Fibroblast of lung (primary cell): ENCODE data around the gene PSMD13. TPM values are rescaled to one million over a fixed set of nuclear protein-coding genes. Genes with fewer than 3 reads are reported as not detected.
A peak's percentile ranks its signal among the peaks of the same experiment; 100 is the strongest.
"Not testable (repeated sequence)": the region's sequence is repeated elsewhere in the genome, so short reads cannot be mapped to it uniquely, and the experiment has no call there.

ENCODE experiments used
- DNase-seq, 2 donors: peaks; one replicate each; pipeline versions ENCODE4 v3.0.0 to v3.0.0-alpha.2; 2010; ENCODE audit warnings: low read depth in 2 of 2
- H2AFZ ChIP-seq: 2 replicates; pipeline ENCODE4 v1.5.1; 2012; ENCODE audit warnings: low read length, control low read depth, inconsistent platforms
- H3K27ac ChIP-seq: 2 replicates; pipeline ENCODE4 v1.5.1; 2011; ENCODE audit warnings: low read length, control low read depth; ENCODE audit not compliant: insufficient read depth
- H3K27me3 ChIP-seq: 2 replicates; pipeline ENCODE4 v1.5.1; 2011; ENCODE audit warnings: mild to moderate bottlenecking, low read length; ENCODE audit not compliant: control insufficient read depth, insufficient read depth
- H3K36me3 ChIP-seq: 2 replicates; pipeline ENCODE4 v1.5.1; 2011; ENCODE audit warnings: low read length; ENCODE audit not compliant: control insufficient read depth, insufficient read depth
- H3K4me1 ChIP-seq: 2 replicates; pipeline ENCODE4 v1.5.1; 2011; ENCODE audit warnings: low read length; ENCODE audit not compliant: control insufficient read depth, insufficient read depth; ENCODE audit errors: extremely low read depth
- H3K4me2 ChIP-seq: 2 replicates; pipeline ENCODE4 v1.5.1; 2011; ENCODE audit warnings: low read length, control low read depth; ENCODE audit not compliant: insufficient read depth; ENCODE audit errors: extremely low read depth
- H3K4me3 ChIP-seq, 4 experiments: fragments of 200-600 bp in 1 of 4; sonication (generic) in 1 of 4; replicated peaks in 1 of 4; 2 replicates each; pipeline ENCODE4 v1.5.1; 2011 to 2016; ENCODE audit warnings: low read length in 4 of 4, low read depth in 3 of 4, mild to moderate bottlenecking in 3 of 4, control low read depth in 2 of 4, inconsistent platforms in 1 of 4, mixed read lengths in 1 of 4; ENCODE audit not compliant: insufficient read depth in 1 of 4; ENCODE audit errors: control extremely low read depth in 1 of 4
- H3K79me2 ChIP-seq: 2 replicates; pipeline ENCODE4 v1.5.1; 2012; ENCODE audit warnings: mild to moderate bottlenecking, low read length, inconsistent platforms; ENCODE audit not compliant: control insufficient read depth, insufficient read depth
- H3K9ac ChIP-seq: 2 replicates; pipeline ENCODE4 v1.5.1; 2011; ENCODE audit warnings: mild to moderate bottlenecking, low read length, control low read depth; ENCODE audit not compliant: insufficient read depth
- H3K9me3 ChIP-seq: 2 replicates; pipeline ENCODE4 v1.5.1; 2012; ENCODE audit warnings: low read depth, low read length; ENCODE audit not compliant: control insufficient read depth, insufficient read depth
- H4K20me1 ChIP-seq: 2 replicates; pipeline ENCODE4 v1.5.1; 2011; ENCODE audit warnings: low read length; ENCODE audit not compliant: control insufficient read depth, insufficient read depth; ENCODE audit errors: extremely low read depth
- EZH2 ChIP-seq: IDR thresholded peaks from 2 replicates; pipeline ENCODE4 v1.5.1; 2012; ENCODE audit warnings: low read length, control low read depth, mild to moderate bottlenecking; ENCODE audit errors: missing control alignments
- polyA plus RNA-seq, 2 donors: library from polyadenylated mRNA; depleted of rRNA in 1 of 2; stranded (reverse) in 1 of 2; unstranded in 1 of 2; fragments of >200 nt; gene quantifications; 2 replicates each; pipeline ENCODE4 v1.2.1, GENCODE V29; 2011 to 2012; ENCODE audit warnings: missing spikeins in 1 of 2
- total RNA-seq: library from RNA; depleted of rRNA; stranded (reverse); fragments of >200 nt; gene quantifications from 2 replicates; pipeline ENCODE4 v1.2.1, GENCODE V29; 2014
- TF ChIP-seq, protein P1 (sequence below), 2 donors: IDR thresholded peaks in 1 of 2; conservative IDR thresholded peaks in 1 of 2; 1 replicate in 1 of 2; 2 replicates in 1 of 2; pipeline ENCODE4 v1.5.1; 2011 to 2012; ENCODE audit warnings: low read length in 2 of 2, control low read depth in 1 of 2, inconsistent platforms in 1 of 2, low read depth in 1 of 2, mild to moderate bottlenecking in 1 of 2

The PSMD13 gene
- total and polyA plus RNA-seq, 2 donors (not counting 1 experiment from before 2014, with no cell fraction given): 106 to 147 TPM

DNA sequence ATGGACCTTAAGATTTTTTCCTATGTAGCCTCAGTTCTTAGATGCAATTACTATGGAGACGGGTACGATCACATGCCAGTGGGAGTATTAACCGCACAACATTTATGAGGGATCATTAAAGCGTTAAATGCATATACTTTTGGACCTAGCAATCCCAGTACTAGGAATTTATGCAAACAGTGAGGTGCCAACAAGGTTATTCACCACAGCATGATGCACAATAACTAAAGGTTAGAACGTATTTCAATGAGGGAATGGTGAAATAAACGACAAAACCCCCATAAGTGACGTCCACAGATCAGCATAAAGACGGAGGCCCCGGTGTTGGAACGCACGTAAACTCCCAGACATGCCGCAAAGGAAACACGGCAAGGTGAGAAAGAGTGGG is 1.2 kb upstream of the PSMD13 start:
- TF ChIP-seq EZH2: no peak
- TF ChIP-seq, protein P1, sequence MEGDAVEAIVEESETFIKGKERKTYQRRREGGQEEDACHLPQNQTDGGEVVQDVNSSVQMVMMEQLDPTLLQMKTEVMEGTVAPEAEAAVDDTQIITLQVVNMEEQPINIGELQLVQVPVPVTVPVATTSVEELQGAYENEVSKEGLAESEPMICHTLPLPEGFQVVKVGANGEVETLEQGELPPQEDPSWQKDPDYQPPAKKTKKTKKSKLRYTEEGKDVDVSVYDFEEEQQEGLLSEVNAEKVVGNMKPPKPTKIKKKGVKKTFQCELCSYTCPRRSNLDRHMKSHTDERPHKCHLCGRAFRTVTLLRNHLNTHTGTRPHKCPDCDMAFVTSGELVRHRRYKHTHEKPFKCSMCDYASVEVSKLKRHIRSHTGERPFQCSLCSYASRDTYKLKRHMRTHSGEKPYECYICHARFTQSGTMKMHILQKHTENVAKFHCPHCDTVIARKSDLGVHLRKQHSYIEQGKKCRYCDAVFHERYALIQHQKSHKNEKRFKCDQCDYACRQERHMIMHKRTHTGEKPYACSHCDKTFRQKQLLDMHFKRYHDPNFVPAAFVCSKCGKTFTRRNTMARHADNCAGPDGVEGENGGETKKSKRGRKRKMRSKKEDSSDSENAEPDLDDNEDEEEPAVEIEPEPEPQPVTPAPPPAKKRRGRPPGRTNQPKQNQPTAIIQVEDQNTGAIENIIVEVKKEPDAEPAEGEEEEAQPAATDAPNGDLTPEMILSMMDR (conservative IDR thresholded peaks at IDR 0.05 in 1 of 2, IDR thresholded peaks at IDR 0.05 in 1 of 2; ENCODE audit: low read depth in 1 of 2, low read length in 2 of 2): no peak
- H3K36me3 ChIP-seq: no peaks in the 10 kb centered on the region
- H3K79me2 ChIP-seq: peaks cover 36% of the 10 kb centered on the region
- H3K9ac ChIP-seq: peak overlapping the region; percentile 81
- peak; percentile 20 to 45 for DNase-seq
- H3K9me3 ChIP-seq: no peaks in the 10 kb centered on the region
- peaks cover 5% of the 10 kb centered on the region for H3K4me1 ChIP-seq
- H3K27me3 ChIP-seq: no peaks in the 10 kb centered on the region
- H3K27ac ChIP-seq: peak overlapping the region; percentile 82
- peak overlapping the region; percentile 87 to 98 (median 94) for H3K4me3 ChIP-seq
- H2AFZ ChIP-seq: peak overlapping the region; percentile 89
- peak overlapping the region; percentile 99 for H3K4me2 ChIP-seq
- no peaks in the 10 kb centered on the region for H4K20me1 ChIP-seq

DNA sequence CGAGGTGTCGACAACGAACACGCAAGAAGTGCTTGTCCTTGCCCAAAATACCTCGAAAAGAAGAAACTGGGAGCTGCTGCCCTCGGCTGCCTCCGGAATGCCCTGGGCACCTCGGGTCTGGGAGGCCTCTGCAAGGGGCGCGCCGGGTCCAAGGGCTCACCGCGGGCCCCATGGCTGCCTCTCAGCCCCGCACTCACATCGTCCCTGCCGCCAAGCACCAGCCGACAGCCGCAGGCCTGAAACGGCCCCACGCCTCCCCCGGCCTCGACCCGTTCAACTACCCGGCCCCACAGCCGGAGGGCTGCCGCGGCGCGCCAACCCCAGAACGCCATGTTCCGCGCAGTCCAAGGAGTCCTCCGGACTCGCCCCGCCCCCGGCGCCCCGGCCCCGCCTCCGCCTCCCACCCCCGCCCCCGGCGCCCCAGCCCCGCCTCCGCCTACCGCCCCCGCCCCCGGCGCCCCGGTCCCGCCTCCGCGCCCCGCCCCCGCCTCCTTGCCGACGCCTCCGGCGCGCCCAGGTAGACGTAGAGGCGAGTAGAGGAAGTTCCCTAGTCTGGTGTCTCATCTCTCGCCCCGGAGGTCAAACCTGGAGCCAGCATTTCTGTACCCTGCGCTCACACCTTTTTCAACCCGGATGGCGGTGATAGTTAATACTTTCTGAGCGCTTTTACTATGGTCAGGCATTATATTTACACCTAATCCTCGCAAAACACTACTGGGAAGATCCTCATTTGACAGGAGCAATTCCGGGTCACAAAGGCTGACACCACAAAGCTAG is 591 bp upstream of the PSMD13 start, which contains the start of gene SIRT3:
TSS of gene SIRT3 (minus strand) at position 346 of the 777 bp plus-strand sequence. CDS start at position 332, 14 bp downstream.
- H3K27ac ChIP-seq: peak within 1 kb of the TSS; percentile 93
- peaks cover 38% of the 10 kb centered on the region for H3K79me2 ChIP-seq
- no peaks in the 10 kb centered on the region for H4K20me1 ChIP-seq
- DNase-seq: peak; percentile 67 to 70
- H3K27me3 ChIP-seq: no peaks in the 10 kb centered on the region
- H3K4me1 ChIP-seq: peaks cover 5% of the 10 kb centered on the region
- no peaks in the 10 kb centered on the region for H3K9me3 ChIP-seq
- peak within 1 kb of the TSS; percentile 98 for H3K9ac ChIP-seq
- H3K36me3 ChIP-seq: no peaks in the 10 kb centered on the region
- no peak for TF ChIP-seq EZH2
- H2AFZ ChIP-seq: peak within 1 kb of the TSS; percentile 89
- H3K4me2 ChIP-seq: peak within 1 kb of the TSS; percentile 99
- peak within 1 kb of the TSS; percentile 96 to 100 (median 97) for H3K4me3 ChIP-seq

- not testable (repeated sequence) for H3K9me3 ChIP-seq, H4K20me1 ChIP-seq, H3K9ac ChIP-seq, H3K4me1 ChIP-seq, DNase-seq, H3K4me2 ChIP-seq, H3K36me3 ChIP-seq, H3K27me3 ChIP-seq, H3K27ac ChIP-seq, H2AFZ ChIP-seq
- peaks cover 41% of the 10 kb centered on the region for H3K79me2 ChIP-seq
- peak overlapping the region in 1 of 4 experiments; percentile 92 for H3K4me3 ChIP-seq
Observed at GRCh38 chr11:238346-238745, 1.6 kb downstream of the PSMD13 start.

- no peak overlapping the region for H3K4me3 ChIP-seq
- peaks cover 3% of the 10 kb centered on the region for H3K4me1 ChIP-seq
- H2AFZ ChIP-seq: no peak overlapping the region
- no peaks in the 10 kb centered on the region for H4K20me1 ChIP-seq
- H3K36me3 ChIP-seq: peaks cover 5% of the 10 kb centered on the region
- no peak overlapping the region for H3K4me2 ChIP-seq
- no peaks in the 10 kb centered on the region for H3K27me3 ChIP-seq
- DNase-seq: no peak
- TF ChIP-seq, protein P1 (conservative IDR thresholded peaks at IDR 0.05 in 1 of 2, IDR thresholded peaks at IDR 0.05 in 1 of 2; ENCODE audit: low read depth in 1 of 2, low read length in 2 of 2): no peak
- no peak for TF ChIP-seq EZH2
- H3K27ac ChIP-seq: no peak overlapping the region
- no peaks in the 10 kb centered on the region for H3K9me3 ChIP-seq
- no peak overlapping the region for H3K9ac ChIP-seq
- H3K79me2 ChIP-seq: peaks cover 41% of the 10 kb centered on the region
Observed at GRCh38 chr11:240315-240714, 3.5 kb downstream of the PSMD13 start.
